Lower leg skin (tissue), 4 donors: ENCODE data around the gene KIF1B. TPM values are rescaled to one million over a fixed set of nuclear protein-coding genes. Genes with fewer than 3 reads are reported as not detected.
"Not testable (repeated sequence)": the region's sequence is repeated elsewhere in the genome, so short reads cannot be mapped to it uniquely, and the experiment has no call there.

Source experiments
- DNase-seq, 2 donors: peaks; one replicate each; pipeline ENCODE4 v3.0.0-alpha.2; 2019; ENCODE audit warnings: low spot score in 2 of 2
- H3K4me3 ChIP-seq: fragments of 200-600 bp; sonication (generic); 2 replicates; pipeline ENCODE4 v1.5.1; 2017; ENCODE audit warnings: mild to moderate bottlenecking, low read depth; ENCODE audit not compliant: poor library complexity, severe bottlenecking
- POLR2A ChIP-seq, 2 donors: fragments of 450-650 bp; IDR thresholded peaks; one replicate each; pipeline ENCODE4 v1.6.1; 2016 to 2017; ENCODE audit warnings: antibody characterized with exemption in 2 of 2, mild to moderate bottlenecking in 1 of 2, moderate library complexity in 1 of 2
- WGBS, 2 donors: methylation state at CpG; one replicate each; pipeline ENCODE4 v1.1.5; 2018; 5-methylcytosine and 5-hydroxymethylcytosine counted together
- intact Hi-C: fragments of 100-400 bp; cut with DNase I; formaldehyde crosslinking; loops from one replicate; pipeline ENCODE4 v1.15.0; 2023; ENCODE audit warnings: low total_unique reads
- total RNA-seq, 4 donors: library from RNA; depleted of rRNA; stranded (reverse); fragments of >200 nt; gene quantifications; one replicate each; pipeline ENCODE4 v1.1.0, GENCODE V29; 2016
- TF ChIP-seq, protein P1 (sequence below), 3 donors: fragments of 450-650 bp; IDR thresholded peaks; one replicate each; pipeline ENCODE4 v1.5.1; 2016; ENCODE audit warnings: antibody characterized with exemption in 3 of 3, mild to moderate bottlenecking in 3 of 3, moderate library complexity in 2 of 3

KIF1B gene
- total RNA-seq, 4 donors from 2014 or later, result 44.1 to 53.1 (median 46.0) TPM

DNA sequence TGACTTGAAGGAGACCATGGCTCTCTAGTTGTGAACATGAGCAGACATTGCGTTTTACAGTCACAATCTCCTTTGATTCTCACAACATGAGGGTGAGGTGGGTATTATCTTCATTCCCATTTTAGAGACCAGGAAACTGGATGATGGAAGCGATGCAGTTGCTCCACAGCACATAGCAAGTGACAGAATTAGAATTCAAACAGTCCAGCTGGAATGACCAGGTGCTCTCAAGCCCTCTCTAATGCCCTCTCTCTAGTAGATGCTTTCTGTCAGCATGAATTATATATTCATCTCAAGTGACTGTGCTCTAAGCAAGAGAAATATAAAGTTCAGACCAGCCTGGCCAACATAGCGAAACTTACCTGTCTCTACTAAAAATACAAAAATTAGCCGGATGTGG lies 9.8 kb upstream of the KIF1B start:
- 90 to 91% methylated on average over 4 of the region's 4 CpGs for WGBS, 2 donors
- intact Hi-C loops, result loop anchor here (10.0 kb wide), 1 partner anchor 144 kb away; no protein-coding TSS in a partner anchor
- no peak for TF ChIP-seq POLR2A (IDR thresholded peaks at IDR 0.05)
- TF ChIP-seq, protein P1, sequence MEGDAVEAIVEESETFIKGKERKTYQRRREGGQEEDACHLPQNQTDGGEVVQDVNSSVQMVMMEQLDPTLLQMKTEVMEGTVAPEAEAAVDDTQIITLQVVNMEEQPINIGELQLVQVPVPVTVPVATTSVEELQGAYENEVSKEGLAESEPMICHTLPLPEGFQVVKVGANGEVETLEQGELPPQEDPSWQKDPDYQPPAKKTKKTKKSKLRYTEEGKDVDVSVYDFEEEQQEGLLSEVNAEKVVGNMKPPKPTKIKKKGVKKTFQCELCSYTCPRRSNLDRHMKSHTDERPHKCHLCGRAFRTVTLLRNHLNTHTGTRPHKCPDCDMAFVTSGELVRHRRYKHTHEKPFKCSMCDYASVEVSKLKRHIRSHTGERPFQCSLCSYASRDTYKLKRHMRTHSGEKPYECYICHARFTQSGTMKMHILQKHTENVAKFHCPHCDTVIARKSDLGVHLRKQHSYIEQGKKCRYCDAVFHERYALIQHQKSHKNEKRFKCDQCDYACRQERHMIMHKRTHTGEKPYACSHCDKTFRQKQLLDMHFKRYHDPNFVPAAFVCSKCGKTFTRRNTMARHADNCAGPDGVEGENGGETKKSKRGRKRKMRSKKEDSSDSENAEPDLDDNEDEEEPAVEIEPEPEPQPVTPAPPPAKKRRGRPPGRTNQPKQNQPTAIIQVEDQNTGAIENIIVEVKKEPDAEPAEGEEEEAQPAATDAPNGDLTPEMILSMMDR (IDR thresholded peaks at IDR 0.05), result no peak
- no peak overlapping the region for H3K4me3 ChIP-seq
- no peak for DNase-seq

DNA sequence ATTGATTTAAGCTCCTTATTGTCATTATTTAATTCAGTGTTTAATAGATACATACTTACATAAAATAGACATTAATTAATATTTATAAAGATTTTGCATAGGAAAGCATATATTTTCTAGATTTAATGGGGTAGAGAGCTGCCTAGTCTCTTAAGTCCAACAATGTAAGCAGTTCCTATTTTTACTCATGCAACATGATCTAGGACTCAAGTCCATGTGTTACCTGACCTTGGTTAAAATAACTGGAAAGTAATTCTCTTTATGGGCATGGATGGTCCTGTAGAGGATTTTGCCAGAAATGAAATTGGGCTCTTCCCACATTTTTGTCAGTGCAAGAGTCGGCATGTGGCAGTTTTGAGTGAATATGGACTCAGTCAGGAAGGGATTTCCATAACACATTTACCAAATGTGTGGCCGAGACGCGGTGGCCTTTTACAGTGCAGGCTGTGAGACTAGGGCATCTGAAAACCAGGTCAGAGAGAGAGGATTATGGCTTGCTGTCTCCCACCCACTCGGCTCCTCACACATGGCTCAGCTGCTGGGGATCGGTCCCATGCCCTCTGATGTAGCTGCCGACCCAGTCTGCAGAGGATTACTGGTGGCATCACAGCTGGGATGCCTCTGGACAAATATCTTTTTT lies 6.2 kb upstream of the KIF1B start:
- intact Hi-C loops, result loop anchor here (10.0 kb wide), 1 partner anchor 141 kb away; no protein-coding TSS in a partner anchor
- 56 to 69% methylated on average over 7 of the region's 7 CpGs for WGBS, 2 donors

DNA sequence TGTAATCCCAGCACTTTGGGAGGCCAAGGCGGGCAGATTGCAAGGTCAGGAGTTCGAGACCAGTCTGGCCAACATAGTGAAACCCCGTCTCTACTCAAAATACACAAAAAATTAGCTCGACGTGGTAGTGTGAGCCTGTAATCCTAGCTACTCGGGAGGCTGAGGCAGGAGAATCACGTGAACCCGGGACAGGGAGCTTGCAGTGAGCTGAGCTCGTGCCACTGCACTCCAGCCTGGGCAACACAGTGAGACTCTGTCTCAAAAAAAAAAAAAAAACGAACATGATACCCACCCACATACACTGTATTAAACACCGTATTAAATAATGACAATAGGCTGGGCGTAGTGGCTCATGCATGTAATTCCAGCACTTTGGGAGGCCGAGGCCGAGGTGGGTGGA lies 5.2 kb upstream of the KIF1B start:
- DNase-seq, result peak in 1 of 2 donors; percentile 42
- intact Hi-C loops, result loop anchor here (10.0 kb wide), 1 partner anchor 140 kb away; no protein-coding TSS in a partner anchor
- WGBS, 2 donors, result 84 to 90% methylated on average over 14 of the region's 14 CpGs
- H3K4me3 ChIP-seq, result not testable (repeated sequence)

More for the DNA sequence above, 6.2 kb upstream of the KIF1B start:
- DNase-seq, result peak in 1 of 2 donors; percentile 70
- no peak overlapping the region for H3K4me3 ChIP-seq
- TF ChIP-seq POLR2A (IDR thresholded peaks at IDR 0.05), result no peak
- TF ChIP-seq, protein P1 (IDR thresholded peaks at IDR 0.05), result no peak

DNA sequence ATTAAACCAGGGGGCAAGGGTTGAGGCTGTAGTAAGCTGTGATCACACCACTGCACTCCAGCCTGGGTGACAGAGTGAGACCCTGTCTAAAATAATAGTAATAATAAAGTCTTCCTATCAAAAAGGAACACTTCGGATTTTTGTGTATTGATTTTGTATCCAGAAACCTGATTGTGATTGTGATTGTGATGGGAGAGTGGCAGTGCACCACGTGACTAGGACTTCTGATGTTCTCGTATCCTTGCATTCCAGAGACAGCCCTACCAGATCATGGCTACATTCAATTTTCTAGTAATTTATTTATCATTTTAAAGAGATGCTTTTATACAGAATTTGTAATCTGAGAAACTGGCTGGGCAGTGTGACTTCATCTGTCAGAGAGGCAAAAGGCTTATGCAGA lies 2.6 kb upstream of the KIF1B start:
- no peak overlapping the region for H3K4me3 ChIP-seq
- WGBS, 2 donors, result 89 to 93% methylated on average over 3 of the region's 3 CpGs
- DNase-seq, result peak in 1 of 2 donors; percentile 13
- TF ChIP-seq, protein P1 (IDR thresholded peaks at IDR 0.05), result no peak
- TF ChIP-seq POLR2A (IDR thresholded peaks at IDR 0.05), result no peak
- intact Hi-C loops, result loop anchor here (10.0 kb wide), 1 partner anchor 137 kb away; no protein-coding TSS in a partner anchor

DNA sequence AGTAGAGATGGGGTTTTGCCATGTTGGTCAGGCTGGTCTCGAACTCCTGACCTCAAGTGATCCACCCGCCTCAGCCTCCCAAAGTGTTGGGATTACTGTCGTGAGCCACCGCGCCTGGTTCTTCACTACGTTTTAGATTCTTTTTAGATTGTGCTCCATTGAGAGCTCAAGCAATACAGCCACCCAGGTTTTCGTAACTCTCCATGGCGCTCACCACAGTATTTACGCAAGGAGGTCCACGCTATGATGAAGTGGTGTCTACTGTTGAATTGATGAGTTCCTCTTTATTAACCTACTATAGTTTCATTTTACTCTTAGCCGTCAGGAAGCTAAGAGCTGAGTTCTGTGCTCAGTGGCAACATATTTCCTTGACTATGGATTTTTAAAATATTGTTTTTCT lies 1.8 kb upstream of the KIF1B start:
- 91 to 96% methylated on average over 11 of the region's 11 CpGs for WGBS, 2 donors
- DNase-seq, result peak in 1 of 2 donors; percentile 84
- TF ChIP-seq, protein P1 (IDR thresholded peaks at IDR 0.05), result no peak
- no peak for TF ChIP-seq POLR2A (IDR thresholded peaks at IDR 0.05)
- no peak overlapping the region for H3K4me3 ChIP-seq
- intact Hi-C loops, result loop anchor here (10.0 kb wide), 1 partner anchor 136 kb away; no protein-coding TSS in a partner anchor

DNA sequence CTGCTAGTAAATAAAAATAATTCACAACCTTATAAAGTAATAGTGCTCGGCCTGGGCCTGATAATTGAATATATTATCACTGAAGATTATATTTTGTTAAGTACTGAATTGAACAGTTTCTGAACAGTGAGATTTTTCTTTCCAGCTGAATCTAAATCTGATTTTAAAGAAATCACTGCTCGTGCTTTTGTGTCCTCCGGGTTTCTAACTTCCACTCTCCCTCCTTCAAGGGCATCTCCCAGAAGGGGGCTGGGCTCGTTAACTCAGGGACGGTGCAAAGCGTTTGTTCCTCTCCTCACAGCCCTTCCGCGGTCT lies 823 bp upstream of the KIF1B start:
- intact Hi-C loops, result loop anchor here (10.0 kb wide), 1 partner anchor 135 kb away; no protein-coding TSS in a partner anchor
- TF ChIP-seq POLR2A (IDR thresholded peaks at IDR 0.05), result no peak
- TF ChIP-seq, protein P1 (IDR thresholded peaks at IDR 0.05), result no peak
- WGBS, 2 donors, result 2% methylated on average over 8 of the region's 8 CpGs
- peak overlapping the region; percentile 58 for H3K4me3 ChIP-seq
- no peak for DNase-seq
